ENCODE results near the gene KLHL40. TPM values are rescaled to one million over a fixed set of nuclear protein-coding genes. Genes with fewer than 3 reads are reported as not detected.

KLHL40 gene
- total and polyA plus RNA-seq, 5 donors = 0.09 to 1.6 (median 0.29) TPM

- DNase-seq (no peak), ATAC-seq (no peak)
- WGBS = 32% methylated on average over 1 of the region's 1 CpG
- Histone ChIP-seq H3K9me3 (ENCODE audit: control insufficient read depth, low read length) (no peaks in the 10 kb centered on the region), H3K4me1 (ENCODE audit: control insufficient read depth, insufficient read depth, low read length) (peaks cover 5% of the 10 kb centered on the region), H3K27ac (ENCODE audit: low read length) (no peak overlapping the region), H3K27me3 (ENCODE audit: control insufficient read depth, insufficient read depth) (no peaks in the 10 kb centered on the region), H3K4me3 (ENCODE audit: low read length) (no peak overlapping the region)
- intact Hi-C loops (cut with DNase I) = no loop called here
Observed at GRCh38 chr3:42736081-42736480, 50.7 kb downstream of the KLHL40 start.

- peaks cover 5% of the 10 kb centered on the region for H3K4me1 ChIP-seq (ENCODE audit: control insufficient read depth, insufficient read depth, low read length)
- H3K27me3 ChIP-seq (ENCODE audit: control insufficient read depth, insufficient read depth) = no peaks in the 10 kb centered on the region
- H3K9me3 ChIP-seq (ENCODE audit: control insufficient read depth, low read length) = no peaks in the 10 kb centered on the region
- WGBS = 85% methylated on average over 6 of the region's 6 CpGs
- H3K4me3 ChIP-seq (ENCODE audit: low read length) = no peak overlapping the region
- H3K27ac ChIP-seq (ENCODE audit: low read length) = no peak overlapping the region
- intact Hi-C loops (cut with DNase I) = no loop called here
- DNase-seq (no peak), ATAC-seq (no peak)
Observed at GRCh38 chr3:42736531-42736930, 51.2 kb downstream of the KLHL40 start.

GRCh38 chr3:42739401-42740158 is 54.2 kb downstream of the KLHL40 start:
- Histone ChIP-seq H3K9me3 (ENCODE audit: control insufficient read depth, low read length) (no peaks in the 10 kb centered on the region), H3K27me3 (ENCODE audit: control insufficient read depth, insufficient read depth) (no peaks in the 10 kb centered on the region), H3K4me3 (ENCODE audit: low read length) (no peak overlapping the region), H3K4me1 (ENCODE audit: control insufficient read depth, insufficient read depth, low read length) (no peaks in the 10 kb centered on the region), H3K27ac (ENCODE audit: low read length) (peak overlapping the region; percentile 86)
- intact Hi-C loops (cut with DNase I) = loop anchor here in 3 of 4 donors (5.0 to 10.0 kb wide), 5 partner anchors 37 to 155 kb away; partner anchors contain the start of genes HHATL (in 1 of the 3), NKTR (in 1 of the 3), SEC22C (in 1 of the 3) and ZBTB47 (in 1 of the 3)
- ATAC-seq (peak; percentile 92 to 93), DNase-seq (peak; percentile 81 to 94 (median 94))
- 69% methylated on average over 12 of the region's 12 CpGs for WGBS

- intact Hi-C loops (cut with DNase I) = loop anchor here in 3 of 4 donors (5.0 to 10.0 kb wide), 5 partner anchors 39 to 157 kb away; partner anchors contain the start of genes HHATL (in 1 of the 3), NKTR (in 1 of the 3), SEC22C (in 1 of the 3) and ZBTB47 (in 1 of the 3)
- ATAC-seq (no peak), DNase-seq (no peak)
- WGBS = 73% methylated on average over 3 of the region's 3 CpGs
- Histone ChIP-seq H3K9me3 (ENCODE audit: control insufficient read depth, low read length) (no peaks in the 10 kb centered on the region), H3K27me3 (ENCODE audit: control insufficient read depth, insufficient read depth) (no peaks in the 10 kb centered on the region), H3K4me3 (ENCODE audit: low read length) (no peak overlapping the region), H3K4me1 (ENCODE audit: control insufficient read depth, insufficient read depth, low read length) (peaks cover 9% of the 10 kb centered on the region), H3K27ac (ENCODE audit: low read length) (peak overlapping the region; percentile 82)
Observed at GRCh38 chr3:42741796-42742195, 56.5 kb downstream of the KLHL40 start.

Other genes starting within 250 kb of the KLHL40 start
- gene VIPR1, start 182.9 kb upstream of the KLHL40 start, total RNA-seq = 10 to 100 TPM in 2 of 4 donors, 1 to 10 TPM in 2; 4.9 to 12.8 (median 8.6) TPM
- gene VIPR1, start 182.9 kb upstream of the KLHL40 start, polyA plus RNA-seq = 10.2 TPM
- gene SEC22C, start 103.6 kb upstream of the KLHL40 start, total RNA-seq = 10 to 100 TPM; 24.9 to 29.9 (median 28.4) TPM
- gene SEC22C, start 103.6 kb upstream of the KLHL40 start, polyA plus RNA-seq = 20.2 TPM
- gene SS18L2, start 94.7 kb upstream of the KLHL40 start, total RNA-seq = 10 to 100 TPM; 11.8 to 14.2 (median 13.5) TPM
- 26.7 TPM for gene SS18L2, start 94.7 kb upstream of the KLHL40 start, polyA plus RNA-seq
- gene NKTR, start 84.9 kb upstream of the KLHL40 start, total RNA-seq = 10 to 100 TPM; 27.7 to 35.8 (median 29.5) TPM
- 22.6 TPM for gene NKTR, start 84.9 kb upstream of the KLHL40 start, polyA plus RNA-seq
- 100 to 1,000 TPM; 100 to 141 (median 118) TPM for gene ZBTB47, start 31.8 kb upstream of the KLHL40 start, total RNA-seq
- gene ZBTB47, start 31.8 kb upstream of the KLHL40 start, polyA plus RNA-seq = 99.5 TPM
- 100 to 1,000 TPM; 480 to 768 (median 570) TPM for gene HHATL, start 17.3 kb downstream of the KLHL40 start, total RNA-seq
- gene HHATL, start 17.3 kb downstream of the KLHL40 start, polyA plus RNA-seq = 622 TPM
- gene CCDC13, start 87.7 kb downstream of the KLHL40 start, total RNA-seq = 1 to 10 TPM in 1 of 4 donors, under 1 TPM in 2, not detected in 1; 0.26 to 1.8 (median 0.96) TPM
- 0.84 TPM for gene CCDC13, start 87.7 kb downstream of the KLHL40 start, polyA plus RNA-seq
- 100 to 1,000 TPM; 179 to 274 (median 239) TPM for gene HIGD1A, start 119.0 kb downstream of the KLHL40 start, total RNA-seq
- gene HIGD1A, start 119.0 kb downstream of the KLHL40 start, polyA plus RNA-seq = 348 TPM
- 1 to 10 TPM; 1.4 to 2.4 (median 1.8) TPM for gene ACKR2, start 123.9 kb downstream of the KLHL40 start, total RNA-seq
- 1.2 TPM for gene ACKR2, start 123.9 kb downstream of the KLHL40 start, polyA plus RNA-seq
- under 1 TPM in 1 of 4 donors, not detected in 3; 0.14 TPM for gene CYP8B1, start 190.3 kb downstream of the KLHL40 start, total RNA-seq
- 0.02 TPM for gene CYP8B1, start 190.3 kb downstream of the KLHL40 start, polyA plus RNA-seq
- gene ZNF662, start 220.6 kb downstream of the KLHL40 start, total RNA-seq = 1 to 10 TPM; 5.6 to 8.9 (median 7.0) TPM
- 3.1 TPM for gene ZNF662, start 220.6 kb downstream of the KLHL40 start, polyA plus RNA-seq